ENCODE data around the gene EIF2B2. TPM values are rescaled to one million over a fixed set of nuclear protein-coding genes. Genes with fewer than 3 reads are reported as not detected.

EIF2B2 gene
- total and polyA plus RNA-seq, 12 donors: 20.6 to 90.9 (median 51.6) TPM

GRCh38 chr14:75046899-75047298 lies 44.2 kb downstream of the EIF2B2 start:
- Histone ChIP-seq H3K9me3 (replicated peaks in 1 of 3) (no peaks in the 10 kb centered on the region), H3K4me1 (replicated peaks in 1 of 2) (peaks cover 34 to 55% of the 10 kb centered on the region in 2 donors), H3K27ac (peak overlapping the region in 4 of 5 donors; percentile 12 to 46 (median 43)), H3K4me3 (no peak overlapping the region), H3K36me3 (replicated peaks in 1 of 2) (no peaks in the 10 kb centered on the region), H3K27me3 (no peaks in the 10 kb centered on the region)
- WGBS, 4 donors: 41 to 58% (median 42%) methylated on average over 3 of the region's 3 CpGs
- TF ChIP-seq, protein P1, sequence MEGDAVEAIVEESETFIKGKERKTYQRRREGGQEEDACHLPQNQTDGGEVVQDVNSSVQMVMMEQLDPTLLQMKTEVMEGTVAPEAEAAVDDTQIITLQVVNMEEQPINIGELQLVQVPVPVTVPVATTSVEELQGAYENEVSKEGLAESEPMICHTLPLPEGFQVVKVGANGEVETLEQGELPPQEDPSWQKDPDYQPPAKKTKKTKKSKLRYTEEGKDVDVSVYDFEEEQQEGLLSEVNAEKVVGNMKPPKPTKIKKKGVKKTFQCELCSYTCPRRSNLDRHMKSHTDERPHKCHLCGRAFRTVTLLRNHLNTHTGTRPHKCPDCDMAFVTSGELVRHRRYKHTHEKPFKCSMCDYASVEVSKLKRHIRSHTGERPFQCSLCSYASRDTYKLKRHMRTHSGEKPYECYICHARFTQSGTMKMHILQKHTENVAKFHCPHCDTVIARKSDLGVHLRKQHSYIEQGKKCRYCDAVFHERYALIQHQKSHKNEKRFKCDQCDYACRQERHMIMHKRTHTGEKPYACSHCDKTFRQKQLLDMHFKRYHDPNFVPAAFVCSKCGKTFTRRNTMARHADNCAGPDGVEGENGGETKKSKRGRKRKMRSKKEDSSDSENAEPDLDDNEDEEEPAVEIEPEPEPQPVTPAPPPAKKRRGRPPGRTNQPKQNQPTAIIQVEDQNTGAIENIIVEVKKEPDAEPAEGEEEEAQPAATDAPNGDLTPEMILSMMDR (IDR thresholded peaks at IDR 0.05): no peak
- no peak for TF ChIP-seq POLR2A (IDR thresholded peaks at IDR 0.05)
- no peak for DNase-seq
- intact Hi-C loops (cut with DNase I): no loop called here

DNA sequence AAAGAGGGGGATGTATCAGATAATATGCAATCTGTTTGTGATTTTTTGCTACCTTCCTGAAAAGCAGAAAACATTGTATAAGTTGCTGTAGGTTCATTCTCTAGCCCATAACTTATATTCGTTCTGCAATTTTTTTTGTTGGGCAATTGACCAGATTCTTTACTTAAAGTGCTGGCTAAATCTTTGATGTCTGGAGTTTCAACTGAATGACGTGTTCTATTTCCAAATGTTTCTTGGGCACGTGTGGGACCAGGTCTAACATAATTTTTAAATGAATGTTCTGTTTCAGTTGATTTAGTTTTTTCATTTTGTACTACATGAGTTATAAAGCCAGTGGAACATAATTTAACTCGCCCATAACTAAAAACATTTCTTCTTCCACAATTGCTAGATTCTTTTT lies 44.8 kb downstream of the EIF2B2 start:
- DNase-seq: no peak
- H3K9me3 ChIP-seq (replicated peaks in 1 of 3): no peaks in the 10 kb centered on the region
- 70 to 79% (median 77%) methylated on average over 4 of the region's 4 CpGs for WGBS, 4 donors
- H3K4me1 ChIP-seq (replicated peaks in 1 of 2): peaks cover 34 to 51% of the 10 kb centered on the region in 2 donors
- H3K27ac ChIP-seq: peak overlapping the region in 4 of 5 donors; percentile 12 to 46 (median 43)
- TF ChIP-seq, protein P1 (IDR thresholded peaks at IDR 0.05): no peak
- TF ChIP-seq POLR2A (IDR thresholded peaks at IDR 0.05): no peak
- H3K27me3 ChIP-seq: no peaks in the 10 kb centered on the region
- intact Hi-C loops (cut with DNase I): no loop called here
- H3K4me3 ChIP-seq: no peak overlapping the region
- H3K36me3 ChIP-seq (replicated peaks in 1 of 2): no peaks in the 10 kb centered on the region

DNA sequence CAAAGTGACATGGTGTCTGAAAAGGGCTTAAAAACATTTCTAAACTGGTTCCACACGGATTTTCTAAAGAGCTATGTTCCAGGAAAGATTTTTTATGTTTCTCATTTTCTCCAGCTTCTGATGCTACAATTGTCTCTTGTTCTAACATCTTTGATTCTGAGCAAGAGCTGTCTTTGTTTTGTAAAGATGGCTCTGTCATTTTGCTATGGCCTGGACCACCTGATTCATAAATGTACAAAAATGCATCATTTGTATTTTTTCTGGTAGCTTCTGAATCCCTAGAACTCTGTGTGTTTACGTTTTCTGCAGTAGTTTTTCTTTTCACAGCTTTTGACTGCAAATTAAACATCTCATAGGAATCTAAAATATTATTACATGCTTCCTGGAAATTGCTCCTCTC lies 45.4 kb downstream of the EIF2B2 start:
- DNase-seq: no peak
- intact Hi-C loops (cut with DNase I): no loop called here
- Histone ChIP-seq H3K27ac (peak overlapping the region in 2 of 5 donors; percentile 42 to 44), H3K9me3 (replicated peaks in 1 of 3) (no peaks in the 10 kb centered on the region), H3K36me3 (replicated peaks in 1 of 2) (no peaks in the 10 kb centered on the region), H3K4me3 (no peak overlapping the region), H3K4me1 (replicated peaks in 1 of 2) (peaks cover 34 to 55% of the 10 kb centered on the region in 2 donors), H3K27me3 (no peaks in the 10 kb centered on the region)
- 84 to 92% (median 88%) methylated on average over 2 of the region's 2 CpGs for WGBS, 4 donors
- TF ChIP-seq, protein P1 (IDR thresholded peaks at IDR 0.05): no peak
- no peak for TF ChIP-seq POLR2A (IDR thresholded peaks at IDR 0.05)

- Histone ChIP-seq H3K9me3 (replicated peaks in 1 of 3) (no peaks in the 10 kb centered on the region), H3K36me3 (replicated peaks in 1 of 2) (no peaks in the 10 kb centered on the region), H3K27me3 (no peaks in the 10 kb centered on the region), H3K27ac (peak overlapping the region; percentile 15 to 94 (median 89)), H3K4me3 (peak overlapping the region in 1 of 4 donors; percentile 22), H3K4me1 (replicated peaks in 1 of 2) (peaks cover 34 to 61% of the 10 kb centered on the region in 2 donors)
- intact Hi-C loops (cut with DNase I): no loop called here
- TF ChIP-seq, protein P1 (IDR thresholded peaks at IDR 0.05): no peak
- TF ChIP-seq POLR2A (IDR thresholded peaks at IDR 0.05): no peak
- no peak for DNase-seq
- WGBS, 4 donors: 28 to 52% (median 45%) methylated on average over 5 of the region's 5 CpGs
Observed at GRCh38 chr14:75049136-75049535, 46.4 kb downstream of the EIF2B2 start.

Data from adrenal gland (tissue), 12 donors.